SIG-M5 treated with dmso at 0.1 percent for 504 hours (cell line): ENCODE results near the gene KLK14.

ENCODE experiments used
- DNase-seq: peaks from one replicate; lab custom pipeline; 2025; ENCODE audit not compliant: unreplicated experiment; lab: John Stamatoyannopoulos, UW

The KLK14 gene

GRCh38 chr19:51047031-51047335 is 35.7 kb downstream of the KLK14 start:
- no peak for DNase-seq

GRCh38 chr19:51044327-51044726 is 38.4 kb downstream of the KLK14 start:
- DNase-seq, result no peak

GRCh38 chr19:51043497-51043896 is 39.2 kb downstream of the KLK14 start:
- DNase-seq, result no peak

- DNase-seq, result no peak
Measured at GRCh38 chr19:51040151-51040550, 42.5 kb downstream of the KLK14 start.

GRCh38 chr19:51036519-51036918 is 46.2 kb downstream of the KLK14 start:
- no peak for DNase-seq

- no peak for DNase-seq
Measured at GRCh38 chr19:51034704-51035103, 48.0 kb downstream of the KLK14 start, which contains the start of gene KLK12. KLK12 (minus strand) TSS chr19:51035002; CDS start chr19:51034621, 381 bp downstream.

GRCh38 chr19:51031880-51032225 is 50.8 kb downstream of the KLK14 start:
- DNase-seq, result no peak

- no peak for DNase-seq
Measured at GRCh38 chr19:51031220-51031879, 51.3 kb downstream of the KLK14 start.

GRCh38 chr19:51030631-51031030 is 52.1 kb downstream of the KLK14 start:
- no peak for DNase-seq

- no peak for DNase-seq
Measured at GRCh38 chr19:51029718-51030117, 53.0 kb downstream of the KLK14 start.
